ENCODE data around the gene STARD13. TPM values are rescaled to one million over a fixed set of nuclear protein-coding genes. Genes with fewer than 3 reads are reported as not detected.

Gene STARD13
- total RNA-seq, 1 experiment from 2014 or later: 4.1 TPM

DNA sequence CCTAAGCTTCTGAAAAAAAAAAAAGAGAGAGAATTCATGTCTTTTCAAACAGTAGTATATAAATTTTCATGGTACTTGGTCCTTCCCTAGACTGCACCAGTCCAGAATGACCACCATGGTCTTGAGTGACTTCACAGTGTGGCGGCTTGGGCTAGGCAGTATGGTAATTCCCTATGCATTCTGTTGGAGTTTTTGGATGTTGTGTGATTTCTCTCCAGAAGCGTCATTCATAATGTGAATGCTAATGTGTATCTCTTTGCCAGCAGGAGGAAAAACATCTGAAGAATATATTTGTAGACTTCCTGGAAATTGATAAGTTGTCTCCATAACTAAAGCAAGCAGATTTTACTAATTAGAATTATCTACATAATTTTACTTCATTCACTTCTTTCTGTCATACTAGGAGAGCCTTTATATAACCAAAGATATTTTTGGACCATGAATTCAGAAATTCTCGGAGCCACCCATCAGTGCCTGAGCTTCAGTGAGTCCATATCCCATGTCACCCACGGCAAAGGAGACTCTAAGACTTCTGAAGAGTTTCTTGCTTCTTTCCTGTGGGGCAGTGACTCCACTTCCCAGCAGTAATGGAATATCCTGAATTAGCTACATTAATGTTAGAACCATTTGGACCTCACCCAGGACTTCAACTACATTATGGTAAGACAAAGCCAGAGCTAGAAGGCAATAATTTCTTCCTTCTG, 8.4 kb downstream of the STARD13 start:
- Histone ChIP-seq H3K4me1 (ENCODE audit: control insufficient read depth in 1 of 2, insufficient read depth in 2 of 2, low read length in 2 of 2) (peaks cover 8 to 26% of the 10 kb centered on the region in 2 experiments), H3K4me3 (replicated peaks in 1 of 2; ENCODE audit: low read depth in 1 of 2, low read length in 2 of 2) (no peak overlapping the region), H3K9ac (ENCODE audit: low read length) (no peak overlapping the region), H3K36me3 (ENCODE audit: control insufficient read depth in 1 of 2, insufficient read depth in 2 of 2, low read length in 2 of 2) (no peaks in the 10 kb centered on the region), H3K9me2 (ENCODE audit: insufficient read depth) (no peaks in the 10 kb centered on the region), H2AFZ (ENCODE audit: low read depth, low read length, poor library complexity, severe bottlenecking) (no peak overlapping the region), H3K27me3 (ENCODE audit: insufficient read depth, low read length) (no peaks in the 10 kb centered on the region), H3K27ac (ENCODE audit: low read depth, low read length) (no peak overlapping the region), H3K79me2 (ENCODE audit: insufficient read depth, low read length) (no peaks in the 10 kb centered on the region), H3K4me2 (ENCODE audit: low read length) (no peak overlapping the region), H3K9me3 (ENCODE audit: control insufficient read depth in 1 of 2, insufficient read depth in 1 of 2, low read depth in 1 of 2, low read length in 2 of 2) (no peaks in the 10 kb centered on the region), H4K20me1 (ENCODE audit: insufficient read depth) (no peaks in the 10 kb centered on the region)
- no peak for ATAC-seq
- DNase-seq (ENCODE audit: low read depth, low spot score): no peak
- RAD21 ChIA-PET (ENCODE audit: low non-redundant PET in 1 of 2, low total read pairs in 2 of 2, uncharacterized antibody in 2 of 2, unreplicated experiment in 2 of 2): no interaction called here
- POLR2A ChIA-PET: no interaction called here
- no TSS peak for BruUV-seq (replicated peaks)
- CTCF ChIA-PET: no interaction called here
- intact Hi-C loops (cut with micrococcal nuclease): no loop called here
- TF ChIP-seq RAD21 (IDR thresholded peaks at IDR 0.05; ENCODE audit: low read depth): no peak
- TF ChIP-seq, protein P1, sequence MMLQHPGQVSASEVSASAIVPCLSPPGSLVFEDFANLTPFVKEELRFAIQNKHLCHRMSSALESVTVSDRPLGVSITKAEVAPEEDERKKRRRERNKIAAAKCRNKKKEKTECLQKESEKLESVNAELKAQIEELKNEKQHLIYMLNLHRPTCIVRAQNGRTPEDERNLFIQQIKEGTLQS (IDR thresholded peaks at IDR 0.05): no peak
- TF ChIP-seq, protein P2, sequence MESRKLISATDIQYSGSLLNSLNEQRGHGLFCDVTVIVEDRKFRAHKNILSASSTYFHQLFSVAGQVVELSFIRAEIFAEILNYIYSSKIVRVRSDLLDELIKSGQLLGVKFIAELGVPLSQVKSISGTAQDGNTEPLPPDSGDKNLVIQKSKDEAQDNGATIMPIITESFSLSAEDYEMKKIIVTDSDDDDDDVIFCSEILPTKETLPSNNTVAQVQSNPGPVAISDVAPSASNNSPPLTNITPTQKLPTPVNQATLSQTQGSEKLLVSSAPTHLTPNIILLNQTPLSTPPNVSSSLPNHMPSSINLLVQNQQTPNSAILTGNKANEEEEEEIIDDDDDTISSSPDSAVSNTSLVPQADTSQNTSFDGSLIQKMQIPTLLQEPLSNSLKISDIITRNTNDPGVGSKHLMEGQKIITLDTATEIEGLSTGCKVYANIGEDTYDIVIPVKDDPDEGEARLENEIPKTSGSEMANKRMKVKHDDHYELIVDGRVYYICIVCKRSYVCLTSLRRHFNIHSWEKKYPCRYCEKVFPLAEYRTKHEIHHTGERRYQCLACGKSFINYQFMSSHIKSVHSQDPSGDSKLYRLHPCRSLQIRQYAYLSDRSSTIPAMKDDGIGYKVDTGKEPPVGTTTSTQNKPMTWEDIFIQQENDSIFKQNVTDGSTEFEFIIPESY (IDR thresholded peaks at IDR 0.05; ENCODE audit: extremely low read depth, insufficient replicate concordance, low read length): no peak
- TF ChIP-seq SIN3A (IDR thresholded peaks at IDR 0.05; ENCODE audit: low read depth): no peak
- no peak for TF ChIP-seq ELF1 (IDR thresholded peaks at IDR 0.05; ENCODE audit: borderline replicate concordance, low read depth)
- TF ChIP-seq POLR2A (IDR thresholded peaks at IDR 0.05; ENCODE audit: borderline replicate concordance, extremely low read depth, insufficient read depth, insufficient read length): no peak
- TF ChIP-seq YY1 (IDR thresholded peaks at IDR 0.05; ENCODE audit: extremely low read depth, insufficient replicate concordance, low read depth, low read length): no peak
- no peak for TF ChIP-seq SP1 (IDR thresholded peaks at IDR 0.05; ENCODE audit: low read depth)
- no peak for TF ChIP-seq TCF7L2 (IDR thresholded peaks at IDR 0.05; ENCODE audit: borderline replicate concordance, extremely low read depth, insufficient read depth, insufficient read length)
- TF ChIP-seq, protein P3, sequence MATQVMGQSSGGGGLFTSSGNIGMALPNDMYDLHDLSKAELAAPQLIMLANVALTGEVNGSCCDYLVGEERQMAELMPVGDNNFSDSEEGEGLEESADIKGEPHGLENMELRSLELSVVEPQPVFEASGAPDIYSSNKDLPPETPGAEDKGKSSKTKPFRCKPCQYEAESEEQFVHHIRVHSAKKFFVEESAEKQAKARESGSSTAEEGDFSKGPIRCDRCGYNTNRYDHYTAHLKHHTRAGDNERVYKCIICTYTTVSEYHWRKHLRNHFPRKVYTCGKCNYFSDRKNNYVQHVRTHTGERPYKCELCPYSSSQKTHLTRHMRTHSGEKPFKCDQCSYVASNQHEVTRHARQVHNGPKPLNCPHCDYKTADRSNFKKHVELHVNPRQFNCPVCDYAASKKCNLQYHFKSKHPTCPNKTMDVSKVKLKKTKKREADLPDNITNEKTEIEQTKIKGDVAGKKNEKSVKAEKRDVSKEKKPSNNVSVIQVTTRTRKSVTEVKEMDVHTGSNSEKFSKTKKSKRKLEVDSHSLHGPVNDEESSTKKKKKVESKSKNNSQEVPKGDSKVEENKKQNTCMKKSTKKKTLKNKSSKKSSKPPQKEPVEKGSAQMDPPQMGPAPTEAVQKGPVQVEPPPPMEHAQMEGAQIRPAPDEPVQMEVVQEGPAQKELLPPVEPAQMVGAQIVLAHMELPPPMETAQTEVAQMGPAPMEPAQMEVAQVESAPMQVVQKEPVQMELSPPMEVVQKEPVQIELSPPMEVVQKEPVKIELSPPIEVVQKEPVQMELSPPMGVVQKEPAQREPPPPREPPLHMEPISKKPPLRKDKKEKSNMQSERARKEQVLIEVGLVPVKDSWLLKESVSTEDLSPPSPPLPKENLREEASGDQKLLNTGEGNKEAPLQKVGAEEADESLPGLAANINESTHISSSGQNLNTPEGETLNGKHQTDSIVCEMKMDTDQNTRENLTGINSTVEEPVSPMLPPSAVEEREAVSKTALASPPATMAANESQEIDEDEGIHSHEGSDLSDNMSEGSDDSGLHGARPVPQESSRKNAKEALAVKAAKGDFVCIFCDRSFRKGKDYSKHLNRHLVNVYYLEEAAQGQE (IDR thresholded peaks at IDR 0.05; ENCODE audit: low read depth): no peak
- no peak for TF ChIP-seq CBX3 (IDR thresholded peaks at IDR 0.05; ENCODE audit: low read depth)
- TF ChIP-seq SRF (IDR thresholded peaks at IDR 0.05; ENCODE audit: low read depth): no peak
- TF ChIP-seq CEBPB (IDR thresholded peaks at IDR 0.05; ENCODE audit: low read depth): no peak
- TF ChIP-seq FOSL1 (IDR thresholded peaks at IDR 0.05; ENCODE audit: low read depth): no peak
- no peak for TF ChIP-seq EZH2phosphoT487 (IDR thresholded peaks at IDR 0.05; ENCODE audit: borderline replicate concordance)
